ENCODE data around the gene CYP4Z1.

- TF ChIP-seq, protein P1, sequence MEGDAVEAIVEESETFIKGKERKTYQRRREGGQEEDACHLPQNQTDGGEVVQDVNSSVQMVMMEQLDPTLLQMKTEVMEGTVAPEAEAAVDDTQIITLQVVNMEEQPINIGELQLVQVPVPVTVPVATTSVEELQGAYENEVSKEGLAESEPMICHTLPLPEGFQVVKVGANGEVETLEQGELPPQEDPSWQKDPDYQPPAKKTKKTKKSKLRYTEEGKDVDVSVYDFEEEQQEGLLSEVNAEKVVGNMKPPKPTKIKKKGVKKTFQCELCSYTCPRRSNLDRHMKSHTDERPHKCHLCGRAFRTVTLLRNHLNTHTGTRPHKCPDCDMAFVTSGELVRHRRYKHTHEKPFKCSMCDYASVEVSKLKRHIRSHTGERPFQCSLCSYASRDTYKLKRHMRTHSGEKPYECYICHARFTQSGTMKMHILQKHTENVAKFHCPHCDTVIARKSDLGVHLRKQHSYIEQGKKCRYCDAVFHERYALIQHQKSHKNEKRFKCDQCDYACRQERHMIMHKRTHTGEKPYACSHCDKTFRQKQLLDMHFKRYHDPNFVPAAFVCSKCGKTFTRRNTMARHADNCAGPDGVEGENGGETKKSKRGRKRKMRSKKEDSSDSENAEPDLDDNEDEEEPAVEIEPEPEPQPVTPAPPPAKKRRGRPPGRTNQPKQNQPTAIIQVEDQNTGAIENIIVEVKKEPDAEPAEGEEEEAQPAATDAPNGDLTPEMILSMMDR (IDR thresholded peaks at IDR 0.05), result no peak
- TF ChIP-seq POLR2A (IDR thresholded peaks at IDR 0.05) (no peak), EP300 (IDR thresholded peaks at IDR 0.05) (no peak)
These were observed 7.7 kb upstream of the CYP4Z1 start for GRCh38 chr1:47059376-47059775.
